OCI-LY3 (cell line): Measurements from ENCODE around the gene ZNF425.

Experiments
- EZH2phosphoT487 ChIP-seq: fragments of 200-600 bp; shearing (Covaris generic); IDR thresholded peaks from 2 replicates; pipeline ENCODE4 v1.6.1; 2018; ENCODE audit warnings: antibody characterized with exemption, mixed run types, low read depth
- TF ChIP-seq, protein P1 (sequence below): fragments of 200-600, 300-600 bp; sonication (generic); IDR thresholded peaks from 2 replicates; pipeline ENCODE4 v1.5.1; 2014; ENCODE audit warnings: antibody characterized with exemption, low read length, low read depth

DNA sequence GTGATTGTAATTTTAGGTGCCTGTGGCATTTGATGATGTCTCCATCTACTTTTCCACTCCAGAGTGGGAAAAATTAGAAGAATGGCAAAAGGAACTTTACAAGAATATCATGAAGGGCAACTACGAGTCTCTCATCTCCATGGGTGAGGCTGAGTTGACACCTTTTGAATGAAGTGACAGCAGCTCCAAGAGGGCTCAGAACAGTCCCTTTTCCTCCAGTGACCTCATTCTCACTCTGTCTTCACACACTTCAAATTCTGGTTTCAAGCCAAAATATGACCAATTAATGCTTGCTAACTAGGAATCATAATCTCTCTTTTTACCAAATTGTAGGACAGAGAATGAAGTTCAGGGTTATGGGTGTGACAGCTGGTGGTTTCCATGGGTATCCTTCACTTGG, 40.0 kb upstream of the ZNF425 start:
- TF ChIP-seq, protein P1, sequence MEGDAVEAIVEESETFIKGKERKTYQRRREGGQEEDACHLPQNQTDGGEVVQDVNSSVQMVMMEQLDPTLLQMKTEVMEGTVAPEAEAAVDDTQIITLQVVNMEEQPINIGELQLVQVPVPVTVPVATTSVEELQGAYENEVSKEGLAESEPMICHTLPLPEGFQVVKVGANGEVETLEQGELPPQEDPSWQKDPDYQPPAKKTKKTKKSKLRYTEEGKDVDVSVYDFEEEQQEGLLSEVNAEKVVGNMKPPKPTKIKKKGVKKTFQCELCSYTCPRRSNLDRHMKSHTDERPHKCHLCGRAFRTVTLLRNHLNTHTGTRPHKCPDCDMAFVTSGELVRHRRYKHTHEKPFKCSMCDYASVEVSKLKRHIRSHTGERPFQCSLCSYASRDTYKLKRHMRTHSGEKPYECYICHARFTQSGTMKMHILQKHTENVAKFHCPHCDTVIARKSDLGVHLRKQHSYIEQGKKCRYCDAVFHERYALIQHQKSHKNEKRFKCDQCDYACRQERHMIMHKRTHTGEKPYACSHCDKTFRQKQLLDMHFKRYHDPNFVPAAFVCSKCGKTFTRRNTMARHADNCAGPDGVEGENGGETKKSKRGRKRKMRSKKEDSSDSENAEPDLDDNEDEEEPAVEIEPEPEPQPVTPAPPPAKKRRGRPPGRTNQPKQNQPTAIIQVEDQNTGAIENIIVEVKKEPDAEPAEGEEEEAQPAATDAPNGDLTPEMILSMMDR: no peak
- TF ChIP-seq EZH2phosphoT487: no peak
